Thoracic aorta (tissue), 2 donors: ENCODE results near the gene NOP56. TPM values are rescaled to one million over a fixed set of nuclear protein-coding genes. Genes with fewer than 3 reads are reported as not detected.

Source experiments
- ATAC-seq: fragments of 150-250 bp; one replicate; pipeline ENCODE4 v1.8.0; 2017; ENCODE audit warnings: low read depth; ENCODE audit not compliant: insufficient number of reproducible peaks, low FRiP score
- DNase-seq: peaks from one replicate; pipeline ENCODE4 v3.0.0-alpha.2; 2020; ENCODE audit warnings: low spot score
- H3K27ac ChIP-seq, 2 donors: fragments of 200-600 bp; sonication (generic); 1 replicate in 1 of 2; 2 replicates in 1 of 2; pipeline ENCODE4 v1.5.1; 2016; ENCODE audit warnings: mild to moderate bottlenecking in 2 of 2, moderate library complexity in 2 of 2
- H3K27me3 ChIP-seq: fragments of 200-600 bp; sonication (generic); replicated peaks from 2 replicates; pipeline ENCODE4 v1.6.0; 2016; ENCODE audit warnings: mild to moderate bottlenecking; ENCODE audit not compliant: insufficient read depth
- H3K36me3 ChIP-seq: fragments of 200-600 bp; sonication (generic); one replicate; pipeline ENCODE4 v1.5.1; 2016
- H3K4me1 ChIP-seq, 2 donors: fragments of 200-600 bp; sonication (generic); 1 replicate in 1 of 2; 2 replicates in 1 of 2; pipeline versions ENCODE4 v1.5.1 to v1.6.0; 2016; ENCODE audit warnings: low read depth in 2 of 2, mild to moderate bottlenecking in 1 of 2; ENCODE audit not compliant: control insufficient read depth in 1 of 2
- H3K4me3 ChIP-seq: fragments of 200-600 bp; sonication (generic); 2 replicates; pipeline ENCODE4 v1.5.1; 2016; ENCODE audit warnings: mild to moderate bottlenecking
- H3K9me3 ChIP-seq: fragments of 200-600 bp; sonication (generic); 2 replicates; pipeline ENCODE4 v1.5.1; 2016
- total RNA-seq, 2 donors: library from RNA; depleted of rRNA; stranded (reverse); fragments of >200 nt; gene quantifications; one replicate each; pipeline versions ENCODE4 v1.1.0 to v1.2.3, GENCODE V29; 2016
- TF ChIP-seq, protein P1 (sequence below): fragments of 200-600 bp; sonication (generic); IDR thresholded peaks from one replicate; pipeline ENCODE4 v1.5.1; 2019; ENCODE audit warnings: antibody characterized with exemption

NOP56 gene
- 100 to 1,000 TPM in 1 of 2 donors, 10 to 100 TPM in 1; 46.2 to 125 TPM for total RNA-seq

- peak within 1 kb of the TSS; percentile 89 to 92 for H3K27ac ChIP-seq
- ATAC-seq = peak; percentile 91
- peaks cover 8 to 26% of the 10 kb centered on the region in 2 donors for H3K4me1 ChIP-seq
Measured at GRCh38 chr20:2651772-2652723, at the start of gene NOP56. Gene NOP56 (plus strand): TSS chr20:2652632. CDS start chr20:2652661, 29 bp downstream.

GRCh38 chr20:2602746-2603145 is 49.7 kb upstream of the NOP56 start:
- no peak for ATAC-seq
- no peaks in the 10 kb centered on the region for H3K4me1 ChIP-seq
- no peak for DNase-seq
- no peaks in the 10 kb centered on the region for H3K27me3 ChIP-seq
- H3K9me3 ChIP-seq = peaks cover 13% of the 10 kb centered on the region
- H3K4me3 ChIP-seq = no peak overlapping the region
- no peak overlapping the region for H3K27ac ChIP-seq
- H3K36me3 ChIP-seq = no peaks in the 10 kb centered on the region
- TF ChIP-seq, protein P1, sequence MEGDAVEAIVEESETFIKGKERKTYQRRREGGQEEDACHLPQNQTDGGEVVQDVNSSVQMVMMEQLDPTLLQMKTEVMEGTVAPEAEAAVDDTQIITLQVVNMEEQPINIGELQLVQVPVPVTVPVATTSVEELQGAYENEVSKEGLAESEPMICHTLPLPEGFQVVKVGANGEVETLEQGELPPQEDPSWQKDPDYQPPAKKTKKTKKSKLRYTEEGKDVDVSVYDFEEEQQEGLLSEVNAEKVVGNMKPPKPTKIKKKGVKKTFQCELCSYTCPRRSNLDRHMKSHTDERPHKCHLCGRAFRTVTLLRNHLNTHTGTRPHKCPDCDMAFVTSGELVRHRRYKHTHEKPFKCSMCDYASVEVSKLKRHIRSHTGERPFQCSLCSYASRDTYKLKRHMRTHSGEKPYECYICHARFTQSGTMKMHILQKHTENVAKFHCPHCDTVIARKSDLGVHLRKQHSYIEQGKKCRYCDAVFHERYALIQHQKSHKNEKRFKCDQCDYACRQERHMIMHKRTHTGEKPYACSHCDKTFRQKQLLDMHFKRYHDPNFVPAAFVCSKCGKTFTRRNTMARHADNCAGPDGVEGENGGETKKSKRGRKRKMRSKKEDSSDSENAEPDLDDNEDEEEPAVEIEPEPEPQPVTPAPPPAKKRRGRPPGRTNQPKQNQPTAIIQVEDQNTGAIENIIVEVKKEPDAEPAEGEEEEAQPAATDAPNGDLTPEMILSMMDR = no peak

More at GRCh38 chr20:2651772-2652723, at the start of gene NOP56:
- H3K4me3 ChIP-seq = peak within 1 kb of the TSS; percentile 96
- DNase-seq = peak; percentile 64
- H3K36me3 ChIP-seq = peaks cover 29% of the 10 kb centered on the region
- no peaks in the 10 kb centered on the region for H3K27me3 ChIP-seq
- no peaks in the 10 kb centered on the region for H3K9me3 ChIP-seq
- TF ChIP-seq, protein P1 = no peak

DNA sequence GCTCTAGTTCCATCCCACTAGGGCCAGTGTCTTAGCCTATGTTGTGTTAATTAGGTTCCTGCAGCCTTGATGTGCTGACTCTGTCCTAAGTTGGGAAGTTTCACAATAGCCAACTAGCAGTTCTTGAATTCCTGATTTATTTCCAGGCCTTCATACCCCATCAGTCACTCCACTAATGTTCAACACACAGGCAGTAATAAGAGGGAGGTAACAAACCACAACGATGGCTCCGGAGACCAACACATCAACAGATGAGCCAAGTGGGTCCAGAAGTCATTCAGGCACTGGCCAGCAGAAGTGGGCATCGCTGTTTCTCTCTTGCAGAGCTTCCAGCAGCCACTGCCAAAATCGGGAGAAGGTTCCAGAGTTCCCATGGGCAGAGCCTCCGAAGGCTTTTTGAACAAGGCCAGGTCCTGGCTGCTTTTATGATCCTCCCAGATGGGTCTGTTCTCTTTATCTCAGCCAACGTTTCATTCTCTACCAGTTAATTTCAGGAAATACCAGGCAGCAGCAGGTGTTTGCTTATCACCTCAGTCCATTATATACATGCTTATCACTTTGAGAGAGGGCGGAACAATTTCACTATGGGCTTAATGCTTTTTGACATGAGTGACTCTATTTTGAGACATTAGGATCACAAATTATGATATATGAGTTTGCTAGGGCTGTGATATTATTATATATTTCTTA is 48.5 kb upstream of the NOP56 start:
- H3K27ac ChIP-seq = no peak overlapping the region
- no peak overlapping the region for H3K4me3 ChIP-seq
- no peaks in the 10 kb centered on the region for H3K4me1 ChIP-seq
- no peaks in the 10 kb centered on the region for H3K36me3 ChIP-seq
- DNase-seq = no peak
- H3K9me3 ChIP-seq = peaks cover 13% of the 10 kb centered on the region
- no peaks in the 10 kb centered on the region for H3K27me3 ChIP-seq
- TF ChIP-seq, protein P1 = no peak
- ATAC-seq = no peak

DNA sequence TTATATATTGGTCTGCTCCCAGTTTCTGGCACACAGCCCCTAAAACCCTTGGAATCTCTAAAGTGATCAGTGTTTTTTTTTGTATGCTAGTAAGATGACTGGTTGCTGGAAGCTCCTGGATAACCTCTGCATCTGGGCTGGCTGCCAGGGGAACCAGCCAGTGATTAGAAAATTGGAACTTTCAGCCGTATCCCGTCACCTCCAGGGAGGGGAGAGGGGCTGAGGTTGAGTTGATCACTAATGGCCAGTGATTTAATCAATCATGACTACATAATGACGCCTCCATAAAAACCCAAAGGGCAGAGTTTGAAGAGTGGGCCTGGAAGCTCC is 48.0 kb upstream of the NOP56 start:
- no peaks in the 10 kb centered on the region for H3K36me3 ChIP-seq
- DNase-seq (no peak), ATAC-seq (no peak)
- TF ChIP-seq, protein P1 = no peak
- H3K27me3 ChIP-seq = no peaks in the 10 kb centered on the region
- no peak overlapping the region for H3K4me3 ChIP-seq
- peaks cover 13% of the 10 kb centered on the region for H3K9me3 ChIP-seq
- no peak overlapping the region for H3K27ac ChIP-seq
- H3K4me1 ChIP-seq = no peaks in the 10 kb centered on the region

DNA sequence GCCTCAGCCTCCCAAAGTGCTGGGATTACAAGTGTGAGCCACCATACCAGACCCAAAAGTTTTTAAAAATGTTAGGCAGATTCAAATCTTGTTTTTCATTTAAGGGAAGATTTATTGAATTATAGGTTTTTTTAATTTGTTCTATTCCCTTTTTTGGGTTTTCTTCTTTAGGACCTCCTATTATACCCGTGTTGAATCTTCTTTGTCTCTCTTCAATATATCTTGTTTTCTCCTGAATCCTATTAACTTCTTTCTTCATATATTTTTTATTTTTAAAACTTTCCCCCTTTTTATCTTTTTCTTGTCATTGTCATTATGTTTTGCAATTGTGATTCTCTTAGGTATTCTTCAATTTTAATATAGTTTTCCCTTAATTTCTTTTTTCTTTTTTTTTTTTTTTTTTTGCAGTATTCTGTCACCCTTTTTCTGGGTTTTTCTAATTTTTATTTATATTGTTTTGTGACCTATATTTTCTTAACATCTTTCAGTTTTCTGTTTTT is 45.9 kb upstream of the NOP56 start:
- TF ChIP-seq, protein P1 = no peak
- H3K27ac ChIP-seq = no peak overlapping the region
- no peak for ATAC-seq
- peaks cover 13% of the 10 kb centered on the region for H3K9me3 ChIP-seq
- no peak for DNase-seq
- no peaks in the 10 kb centered on the region for H3K36me3 ChIP-seq
- H3K27me3 ChIP-seq = no peaks in the 10 kb centered on the region
- no peak overlapping the region for H3K4me3 ChIP-seq
- no peaks in the 10 kb centered on the region for H3K4me1 ChIP-seq
